OCI-LY7 (cell line): ENCODE measurements around the gene STAG1. TPM values are rescaled to one million over a fixed set of nuclear protein-coding genes. Genes with fewer than 3 reads are reported as not detected.

ENCODE experiments used
- BruUV-seq: library from RNA; stranded (reverse); fragments of 400-500 nt; replicated peaks from 2 replicates; lab custom pipeline; 2021; lab: Mats Ljungman, UMichigan
- CTCF ChIA-PET: fragments of 300-600 bp; sonication (Branson Sonifier 250); formaldehyde crosslinking; loops from one replicate; lab custom pipeline; 2022; ENCODE audit warnings: antibody characterized with exemption; ENCODE audit not compliant: unreplicated experiment; lab: Charles Lee
- POLR2A ChIA-PET: fragments of 300-600 bp; sonication (Branson Sonifier 250); formaldehyde crosslinking; loops from one replicate; lab custom pipeline; 2022; ENCODE audit warnings: antibody characterized with exemption; lab: Charles Lee
- DNase-seq: peaks from one replicate; pipeline ENCODE4 v3.0.0-alpha.2; 2015; ENCODE audit warnings: low spot score
- H2AFZ ChIP-seq: fragments of 200-600 bp; sonication (generic), shearing (Covaris generic); 2 replicates; pipeline ENCODE4 v1.6.1; 2014; ENCODE audit warnings: mild to moderate bottlenecking, antibody characterized with exemption, low read length, moderate library complexity
- H3K27ac ChIP-seq: fragments of 200-600 bp; sonication (generic); 2 replicates; pipeline ENCODE4 v1.5.1; 2014; ENCODE audit warnings: mixed run types, low read depth, mild to moderate bottlenecking, moderate library complexity, low read length, inconsistent platforms; ENCODE audit not compliant: poor library complexity, severe bottlenecking
- H3K36me3 ChIP-seq: fragments of 200-600 bp; sonication (generic); 2 replicates; pipeline ENCODE4 v1.6.1; 2014; ENCODE audit warnings: mild to moderate bottlenecking, antibody characterized with exemption, low read length, moderate library complexity, mixed read lengths; ENCODE audit not compliant: insufficient read depth
- H3K4me1 ChIP-seq: fragments of 200-600 bp; sonication (generic); 2 replicates; pipeline ENCODE4 v1.5.1; 2014; ENCODE audit warnings: mild to moderate bottlenecking, low read length; ENCODE audit not compliant: insufficient read depth, poor library complexity, severe bottlenecking
- H3K4me2 ChIP-seq: fragments of 200-600 bp; sonication (generic); 2 replicates; pipeline ENCODE4 v1.6.1; 2014; ENCODE audit warnings: mild to moderate bottlenecking, low read length
- H3K4me3 ChIP-seq: fragments of 200-600 bp; sonication (generic); 2 replicates; pipeline ENCODE4 v1.5.1; 2014; ENCODE audit warnings: mild to moderate bottlenecking, low read depth, low read length; ENCODE audit not compliant: poor library complexity, severe bottlenecking
- H3K79me2 ChIP-seq: fragments of 200-600 bp; sonication (generic); 2 replicates; pipeline ENCODE4 v1.6.1; 2016; ENCODE audit warnings: low read depth, mild to moderate bottlenecking, low read length, moderate library complexity, mixed read lengths; ENCODE audit not compliant: insufficient read depth
- H3K9me2 ChIP-seq: fragments of 200-600 bp; sonication (generic); 2 replicates; pipeline ENCODE4 v1.6.1; 2016; ENCODE audit warnings: mild to moderate bottlenecking, low read length, mixed read lengths; ENCODE audit not compliant: insufficient read depth
- H3K9me3 ChIP-seq: fragments of 200-600 bp; sonication (generic); 2 replicates; pipeline ENCODE4 v1.6.1; 2014; ENCODE audit warnings: mild to moderate bottlenecking, mixed run types, low read length, mixed read lengths
- H4K20me1 ChIP-seq: fragments of 200-600 bp; sonication (generic); 2 replicates; pipeline ENCODE4 v1.6.1; 2014; ENCODE audit warnings: mild to moderate bottlenecking, antibody characterized with exemption, low read length, moderate library complexity, mixed read lengths; ENCODE audit not compliant: insufficient read depth
- CTCF ChIP-seq: fragments of 200-600 bp; sonication (generic); conservative IDR thresholded peaks from 2 replicates; pipeline ENCODE4 v1.5.1; 2014; ENCODE audit warnings: mild to moderate bottlenecking, antibody characterized with exemption, low read length, moderate library complexity, mixed read lengths
- EZH2phosphoT487 ChIP-seq: fragments of 200-600 bp; sonication (generic); IDR thresholded peaks from 2 replicates; pipeline ENCODE4 v1.6.1; 2018; ENCODE audit warnings: low read depth, borderline replicate concordance, mild to moderate bottlenecking, mixed run types, antibody characterized with exemption, low read length, moderate library complexity, mixed read lengths
- intact Hi-C: fragments of 100-400 bp; cut with micrococcal nuclease; formaldehyde crosslinking; loops from one replicate; pipeline ENCODE4 v1.10.0; 2022; ENCODE audit not compliant: unreplicated experiment
- total RNA-seq, 2 experiments: library from RNA; depleted of rRNA in 1 of 2; stranded (reverse); fragments of >200 nt in 1 of 2; shearing (Covaris generic) in 1 of 2; gene quantifications; 2 replicates each; pipeline ENCODE4 v1.2.3, GENCODE V29; 2014 to 2022

STAG1 gene
- total RNA-seq, 2 experiments from 2014 or later: 30.7 to 46.6 TPM

- Histone ChIP-seq H3K79me2 (no peaks in the 10 kb centered on the region), H3K9me3 (no peaks in the 10 kb centered on the region), H2AFZ (no peak overlapping the region), H4K20me1 (no peaks in the 10 kb centered on the region), H3K4me1 (no peaks in the 10 kb centered on the region), H3K4me3 (no peak overlapping the region), H3K9me2 (no peaks in the 10 kb centered on the region), H3K4me2 (no peak overlapping the region), H3K27ac (no peak overlapping the region), H3K36me3 (peaks cover 42% of the 10 kb centered on the region)
- TF ChIP-seq EZH2phosphoT487 (no peak), CTCF (no peak)
- intact Hi-C loops: no loop called here
- CTCF ChIA-PET: no interaction called here
- POLR2A ChIA-PET: no interaction called here
- no TSS peak for BruUV-seq
- DNase-seq: no peak
Measured at GRCh38 chr3:136444581-136444980, 307.6 kb downstream of the STAG1 start.

GRCh38 chr3:136437043-136437442 lies 315.1 kb downstream of the STAG1 start:
- Histone ChIP-seq H4K20me1 (no peaks in the 10 kb centered on the region), H3K4me2 (no peak overlapping the region), H3K4me3 (no peak overlapping the region), H3K36me3 (peaks cover 45% of the 10 kb centered on the region), H2AFZ (no peak overlapping the region), H3K4me1 (no peaks in the 10 kb centered on the region), H3K27ac (no peak overlapping the region), H3K79me2 (no peaks in the 10 kb centered on the region), H3K9me2 (no peaks in the 10 kb centered on the region), H3K9me3 (no peaks in the 10 kb centered on the region)
- ChIA-PET POLR2A (interaction anchor here (1.1 kb wide), 1 partner anchor 138 kb away, joined by 3 read pairs; no protein-coding TSS in a partner anchor), CTCF (no interaction called here)
- intact Hi-C loops: no loop called here
- DNase-seq: no peak
- no TSS peak for BruUV-seq
- TF ChIP-seq EZH2phosphoT487 (no peak), CTCF (no peak)

GRCh38 chr3:136434429-136434828 lies 317.7 kb downstream of the STAG1 start:
- BruUV-seq: no TSS peak
- Histone ChIP-seq H3K36me3 (peaks cover 41% of the 10 kb centered on the region), H3K9me3 (no peaks in the 10 kb centered on the region), H4K20me1 (no peaks in the 10 kb centered on the region), H3K4me3 (no peak overlapping the region), H3K4me1 (no peaks in the 10 kb centered on the region), H3K9me2 (no peaks in the 10 kb centered on the region), H3K27ac (no peak overlapping the region), H2AFZ (no peak overlapping the region), H3K79me2 (no peaks in the 10 kb centered on the region), H3K4me2 (no peak overlapping the region)
- no peak for TF ChIP-seq EZH2phosphoT487
- no peak for TF ChIP-seq CTCF
- intact Hi-C loops: no loop called here
- DNase-seq: no peak
- CTCF ChIA-PET: no interaction called here
- POLR2A ChIA-PET: no interaction called here
